H1 (cell line): ENCODE data around the gene CLEC16A. TPM values are rescaled to one million over a fixed set of nuclear protein-coding genes. Genes with fewer than 3 reads are reported as not detected.

Experiments used
- CTCF ChIA-PET: fragments of 300-600 bp; sonication (Branson Sonifier 250); formaldehyde crosslinking; loops from one replicate; lab custom pipeline; 2021; ENCODE audit not compliant: partially characterized antibody; lab: Charles Lee
- POLR2A ChIA-PET: fragments of 300-600 bp; sonication (Branson Sonifier 250); formaldehyde crosslinking; loops from one replicate; lab custom pipeline; 2021; ENCODE audit warnings: inconsistent platforms; ENCODE audit not compliant: partially characterized antibody; lab: Charles Lee
- DNase-seq, 2 experiments: peaks; one replicate each; pipeline versions ENCODE4 v3.0.0 to v3.0.0-alpha.2; 2010 to 2022; ENCODE audit warnings: low spot score in 2 of 2, low read depth in 1 of 2, mixed read lengths in 1 of 2
- FAIRE-seq: peaks from 2 replicates; lab custom pipeline; 2011; peaks lifted over from hg19 to GRCh38; lab: Jason Lieb, UNC
- H2AFZ ChIP-seq: 2 replicates; pipeline ENCODE4 v1.8.1; 2012; ENCODE audit warnings: low read length, inconsistent platforms
- H2AK5ac ChIP-seq: 2 replicates; pipeline ENCODE4 v1.6.1; 2013; ENCODE audit warnings: low read depth, low read length
- H2BK120ac ChIP-seq: replicated peaks from 2 replicates; pipeline ENCODE3; 2013; ENCODE audit warnings: low read depth, low read length, inconsistent platforms
- H2BK12ac ChIP-seq: 2 replicates; pipeline ENCODE4 v1.6.1; 2013; ENCODE audit warnings: low read depth, low read length
- H2BK15ac ChIP-seq: 2 replicates; pipeline ENCODE4 v1.6.1; 2013; ENCODE audit warnings: low read length
- H2BK20ac ChIP-seq: 2 replicates; pipeline ENCODE4 v1.6.1; 2013; ENCODE audit warnings: low read length
- H2BK5ac ChIP-seq: 2 replicates; pipeline ENCODE4 v1.6.1; 2013; ENCODE audit warnings: low read depth, low read length
- H3K14ac ChIP-seq: 2 replicates; pipeline ENCODE4 v1.6.1; 2013; ENCODE audit warnings: inconsistent platforms; ENCODE audit not compliant: insufficient read length
- H3K18ac ChIP-seq: 2 replicates; pipeline ENCODE4 v1.6.1; 2013; ENCODE audit warnings: low read length; ENCODE audit errors: extremely low read depth
- H3K23ac ChIP-seq: 2 replicates; pipeline ENCODE4 v1.6.1; 2013; ENCODE audit warnings: inconsistent platforms; ENCODE audit not compliant: insufficient read length
- H3K23me2 ChIP-seq: 2 replicates; pipeline ENCODE4 v1.6.1; 2013; ENCODE audit warnings: low read depth, low read length
- H3K27ac ChIP-seq: 2 replicates; pipeline ENCODE4 v1.6.1; 2011; ENCODE audit warnings: low read depth, low read length, inconsistent platforms
- H3K27me3 ChIP-seq, 4 experiments: replicated peaks in 1 of 4; 1 replicate in 1 of 4; 2 replicates in 3 of 4; pipeline versions ENCODE4 v1.6.1 to v1.8.1; 2011 to 2013; ENCODE audit warnings: low read length in 3 of 4, mild to moderate bottlenecking in 3 of 4, inconsistent platforms in 2 of 4, mixed read lengths in 2 of 4, moderate library complexity in 1 of 4; ENCODE audit not compliant: control insufficient read depth in 3 of 4, insufficient read depth in 3 of 4; ENCODE audit errors: extremely low read depth in 1 of 4
- H3K36me3 ChIP-seq, 4 experiments: 2 replicates each; pipeline versions ENCODE4 v1.6.1 to v1.8.1; 2011 to 2013; ENCODE audit warnings: mild to moderate bottlenecking in 4 of 4, low read length in 3 of 4, moderate library complexity in 2 of 4, control low read depth in 1 of 4, inconsistent platforms in 1 of 4; ENCODE audit not compliant: insufficient read depth in 4 of 4, control insufficient read depth in 2 of 4
- H3K4ac ChIP-seq: replicated peaks from 2 replicates; pipeline ENCODE3; 2013; ENCODE audit warnings: low read length, low read depth, mixed read lengths, inconsistent platforms; ENCODE audit not compliant: insufficient read length
- H3K4me1 ChIP-seq, 4 experiments: replicated peaks in 1 of 4; 1 replicate in 1 of 4; 2 replicates in 3 of 4; pipeline versions ENCODE4 v1.6.1 to v1.8.1; 2011 to 2013; ENCODE audit warnings: low read length in 3 of 4, inconsistent platforms in 2 of 4, mixed read lengths in 1 of 4; ENCODE audit not compliant: insufficient read depth in 4 of 4, control insufficient read depth in 3 of 4
- H3K4me2 ChIP-seq, 2 experiments: 2 replicates each; pipeline versions ENCODE4 v1.6.1 to v1.8.1; 2011 to 2013; ENCODE audit warnings: low read depth in 2 of 2, low read length in 2 of 2, control low read depth in 1 of 2, inconsistent platforms in 1 of 2, mild to moderate bottlenecking in 1 of 2; ENCODE audit not compliant: insufficient read depth in 1 of 2
- H3K4me3 ChIP-seq, 4 experiments: fragments of 200-600, 300-600 bp in 1 of 4; sonication (generic), shearing (Covaris generic), sonication (Bioruptor Twin) in 1 of 4; 2 replicates each; pipeline versions ENCODE4 v1.5.1 to v1.8.1; 2011 to 2016; ENCODE audit warnings: low read length in 4 of 4, low read depth in 3 of 4, control low read depth in 2 of 4, inconsistent platforms in 2 of 4, mild to moderate bottlenecking in 2 of 4, mixed read lengths in 1 of 4, moderate library complexity in 1 of 4; ENCODE audit not compliant: insufficient read depth in 2 of 4; ENCODE audit errors: extremely low read depth in 1 of 4
- H3K56ac ChIP-seq: replicated peaks from 2 replicates; pipeline ENCODE3; 2013; ENCODE audit warnings: low read depth, mild to moderate bottlenecking, mixed read lengths, low read length, inconsistent platforms; ENCODE audit not compliant: insufficient read length
- H3K79me1 ChIP-seq: 2 replicates; pipeline ENCODE4 v1.6.1; 2013; ENCODE audit warnings: low read depth, low read length, control low read depth
- H3K79me2 ChIP-seq, 2 experiments: 2 replicates each; pipeline versions ENCODE4 v1.6.1 to v1.8.1; 2012 to 2013; ENCODE audit warnings: low read length in 2 of 2, mild to moderate bottlenecking in 2 of 2, inconsistent platforms in 1 of 2; ENCODE audit not compliant: insufficient read depth in 2 of 2, control insufficient read depth in 1 of 2
- H3K9ac ChIP-seq, 4 experiments: replicated peaks in 1 of 4; 1 replicate in 1 of 4; 2 replicates in 3 of 4; pipeline versions ENCODE4 v1.6.1 to v1.8.1; 2011 to 2013; ENCODE audit warnings: low read depth in 3 of 4, low read length in 3 of 4, control low read depth in 2 of 4, mild to moderate bottlenecking in 2 of 4, moderate library complexity in 2 of 4, inconsistent platforms in 1 of 4; ENCODE audit errors: extremely low read depth in 1 of 4
- H3K9me3 ChIP-seq, 2 experiments: 2 replicates each; pipeline versions ENCODE4 v1.6.1 to v1.8.1; 2012 to 2013; ENCODE audit warnings: mild to moderate bottlenecking in 2 of 2, moderate library complexity in 2 of 2, control low read depth in 1 of 2, inconsistent platforms in 1 of 2, low read depth in 1 of 2, low read length in 1 of 2, mixed read lengths in 1 of 2; ENCODE audit not compliant: insufficient read depth in 2 of 2
- H4K20me1 ChIP-seq, 2 experiments: replicated peaks in 1 of 2; 2 replicates each; pipeline versions ENCODE3 to v1.8.1; 2011 to 2013; ENCODE audit warnings: inconsistent platforms in 2 of 2, low read length in 2 of 2, mild to moderate bottlenecking in 1 of 2; ENCODE audit not compliant: insufficient read depth in 2 of 2, control insufficient read depth in 1 of 2
- H4K5ac ChIP-seq: 2 replicates; pipeline ENCODE4 v1.6.1; 2013; ENCODE audit warnings: low read length, low read depth, mixed read lengths, inconsistent platforms; ENCODE audit not compliant: insufficient read length
- H4K8ac ChIP-seq: 2 replicates; pipeline ENCODE4 v1.8.0; 2013; ENCODE audit warnings: mild to moderate bottlenecking, moderate library complexity, low read length, inconsistent platforms; ENCODE audit not compliant: insufficient read depth; ENCODE audit errors: extremely low read depth
- H4K91ac ChIP-seq: replicated peaks from 2 replicates; pipeline ENCODE3; 2013; ENCODE audit warnings: low read length, mixed read lengths, inconsistent platforms; ENCODE audit not compliant: insufficient read length
- EP300 ChIP-seq, 2 experiments: IDR thresholded peaks; 1 replicate in 1 of 2; 2 replicates in 1 of 2; pipeline ENCODE4 v1.6.1; 2011 to 2012; ENCODE audit warnings: low read depth in 2 of 2, low read length in 2 of 2, mild to moderate bottlenecking in 2 of 2, borderline replicate concordance in 1 of 2, inconsistent platforms in 1 of 2, moderate library complexity in 1 of 2
- HDAC2 ChIP-seq, 2 experiments: fragments of 300-600 bp in 1 of 2; sonication (generic) in 1 of 2; IDR thresholded peaks; 2 replicates each; pipeline ENCODE4 v1.6.1; 2011 to 2012; ENCODE audit warnings: low read depth in 2 of 2, low read length in 2 of 2, mild to moderate bottlenecking in 2 of 2, moderate library complexity in 2 of 2, borderline replicate concordance in 1 of 2, inconsistent platforms in 1 of 2
- HDAC6 ChIP-seq: IDR thresholded peaks from one replicate; pipeline ENCODE4 v1.7.1; 2012; ENCODE audit warnings: low read depth, mild to moderate bottlenecking, inconsistent platforms, low read length, moderate library complexity
- SP2 ChIP-seq: IDR thresholded peaks from 2 replicates; pipeline ENCODE4 v1.6.1; 2012; ENCODE audit warnings: mild to moderate bottlenecking, low read length, inconsistent platforms
- TBP ChIP-seq: IDR thresholded peaks from 2 replicates; pipeline ENCODE4 v1.6.1; 2011; ENCODE audit warnings: low read depth, low read length, improper control_type of control experiment
- YY1 ChIP-seq: IDR thresholded peaks from 2 replicates; pipeline ENCODE4 v1.6.1; 2011; ENCODE audit warnings: low read depth, mild to moderate bottlenecking, low read length
- WGBS, 2 experiments: shearing (Covaris generic) in 1 of 2; methylation state at CpG; one replicate each; pipeline versions ENCODE4 v1.1.6 to v1.1.7; 2013 to 2015; ENCODE audit warnings: low lambda C conversion rate in 2 of 2, mixed read lengths in 2 of 2, inconsistent platforms in 1 of 2, low coverage in 1 of 2, missing lambda C conversion rate in 1 of 2; ENCODE audit not compliant: insufficient replicate concordance in 2 of 2, insufficient coverage in 1 of 2, insufficient read length in 1 of 2; ENCODE audit errors: extremely low coverage in 1 of 2, missing lambda C conversion rate in 1 of 2; 5-methylcytosine and 5-hydroxymethylcytosine counted together
- polyA plus RNA-seq, 7 experiments: library from polyadenylated mRNA; depleted of rRNA in 3 of 7; stranded (reverse) in 5 of 7; unstranded in 2 of 7; fragments of >200 nt in 5 of 7; fragments of 200-250 nt in 2 of 7; gene quantifications; 1 replicate in 5 of 7; 2 replicates in 1 of 7; 4 replicates in 1 of 7; pipeline versions ENCODE4 v1.2.1 to v1.2.3, GENCODE V29; 2011 to 2013; ENCODE audit warnings: missing spikeins in 2 of 7, mixed read lengths in 2 of 7
- total RNA-seq: library from RNA; stranded (reverse); fragmentation: NEBNext Ultra II Directional; extraction: Animal tissue kit (Norgen Biotek cat#: 25700); gene quantifications from 2 replicates; pipeline ENCODE4 v1.2.1, GENCODE V29; 2021

Gene CLEC16A
- total and polyA plus RNA-seq, 2 of the 8 experiments (the other 6 are each of a cell fraction or from before 2014, with no cell fraction given) = 7.6 to 19.3 TPM

DNA sequence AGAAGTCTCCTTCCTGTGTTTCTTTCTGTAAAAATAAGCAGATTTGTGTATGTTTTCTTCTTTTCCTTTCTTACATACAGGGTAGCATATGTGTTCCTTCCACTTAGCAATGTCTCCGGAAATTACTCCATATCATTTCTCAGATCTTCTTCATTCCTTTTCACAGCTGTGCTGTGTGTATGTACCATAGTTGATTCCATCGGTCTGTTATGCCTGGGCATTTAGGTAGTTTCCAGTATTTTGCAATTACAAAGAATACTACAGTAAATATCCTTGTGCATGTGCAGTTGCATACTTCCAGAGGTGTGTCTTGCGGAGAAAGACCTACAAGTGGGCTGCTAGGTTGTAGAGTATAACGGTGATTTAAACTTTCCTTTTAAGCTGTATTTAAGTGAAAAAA is 69.8 kb downstream of the CLEC16A start:
- DNase-seq (no peak), FAIRE-seq (no peak)
- Histone ChIP-seq H3K36me3 (no peaks in the 10 kb centered on the region), H3K18ac (no peak overlapping the region), H2BK12ac (no peak overlapping the region), H3K56ac (no peak overlapping the region), H4K20me1 (no peaks in the 10 kb centered on the region), H4K91ac (no peak overlapping the region), H3K14ac (no peak overlapping the region), H3K4me3 (no peak overlapping the region), H3K23me2 (no peaks in the 10 kb centered on the region), H2AK5ac (no peak overlapping the region), H3K79me2 (no peaks in the 10 kb centered on the region), H3K9me3 (no peaks in the 10 kb centered on the region), H2BK120ac (no peak overlapping the region), H3K27ac (no peak overlapping the region), H3K4me2 (no peak overlapping the region), H2BK15ac (no peak overlapping the region), H3K9ac (no peak overlapping the region), H3K27me3 (no peaks in the 10 kb centered on the region), H4K8ac (no peak overlapping the region), H2BK5ac (no peak overlapping the region), H3K4ac (no peak overlapping the region), H2AFZ (no peak overlapping the region), H3K79me1 (no peaks in the 10 kb centered on the region; the same call in 1 of the 2 replicates), H3K23ac (no peak overlapping the region), H2BK20ac (no peak overlapping the region), H4K5ac (no peak overlapping the region), H3K4me1 (no peaks in the 10 kb centered on the region)
- no peak for TF ChIP-seq HDAC2 (IDR thresholded peaks at IDR 0.05; ENCODE audit: borderline replicate concordance in 1 of 2, low read depth in 2 of 2, low read length in 2 of 2)
- no peak for TF ChIP-seq TBP
- no peak for TF ChIP-seq HDAC6
- TF ChIP-seq YY1 = no peak
- no peak for TF ChIP-seq EP300 (IDR thresholded peaks at IDR 0.05; ENCODE audit: borderline replicate concordance in 1 of 2, low read depth in 2 of 2, low read length in 2 of 2)
- TF ChIP-seq SP2 = no peak
- POLR2A ChIA-PET = no interaction called here
- 89% methylated on average over 4 of the region's 4 CpGs; no CpG with 5 or more reads in 1 of the 2 experiments for WGBS, 2 experiments
- CTCF ChIA-PET = interaction anchor here (0.6 to 1.2 kb wide), 2 partner anchors 41 to 622 kb away, joined by 3 to 4 read pairs; no protein-coding TSS in a partner anchor
